ENCODE data around the gene RPS13. TPM values are rescaled to one million over a fixed set of nuclear protein-coding genes. Genes with fewer than 3 reads are reported as not detected.
"Not testable (repeated sequence)": the region's sequence is repeated elsewhere in the genome, so short reads cannot be mapped to it uniquely, and the experiment has no call there.

The RPS13 gene
- total and polyA plus RNA-seq, 2 donors (not counting 1 experiment from before 2014, with no cell fraction given) = 1,411 to 1,599 TPM

- H3K4me3 Mint-ChIP-seq = no peak overlapping the region
- ChIA-PET CTCF (no interaction called here), POLR2A (no interaction called here)
- Histone ChIP-seq H3K4me3 (ENCODE audit: control extremely low read depth in 1 of 5, extremely low read depth in 1 of 5, insufficient read depth in 1 of 5, low read depth in 2 of 5, low read length in 4 of 5) (no peak overlapping the region), H3K27me3 (replicated peaks in 1 of 4; ENCODE audit: control extremely low read depth in 1 of 4, control insufficient read depth in 3 of 4, insufficient read depth in 4 of 4, low read length in 3 of 4) (peaks cover 0 to 4% (median 0%) of the 10 kb centered on the region in 4 experiments), H3K36me3 (replicated peaks in 1 of 2; ENCODE audit: control extremely low read depth in 1 of 2, control insufficient read depth in 1 of 2, extremely low read depth in 1 of 2, insufficient read depth in 2 of 2, low read length in 1 of 2) (no peaks in the 10 kb centered on the region), H3K4me2 (replicated peaks; ENCODE audit: low read depth, low read length, poor library complexity, severe bottlenecking) (no peak overlapping the region), H3K9ac (ENCODE audit: low read length) (no peak overlapping the region), H2AFZ (ENCODE audit: insufficient read depth, low read depth, low read length, poor library complexity, severe bottlenecking) (no peak overlapping the region), H4K20me1 (ENCODE audit: control insufficient read depth, insufficient read depth, low read length, poor library complexity, severe bottlenecking) (no peaks in the 10 kb centered on the region), H3K9me3 (ENCODE audit: control extremely low read depth in 1 of 3, control insufficient read depth in 2 of 3, insufficient read depth in 1 of 3, low read length in 2 of 3) (peaks cover 0 to 7% (median 0%) of the 10 kb centered on the region in 3 donors), H3K79me2 (ENCODE audit: control insufficient read depth, insufficient read depth, low read length) (no peaks in the 10 kb centered on the region), H3K27ac (ENCODE audit: low read length in 2 of 2) (no peak overlapping the region), H3K4me1 (ENCODE audit: control insufficient read depth in 2 of 2, insufficient read depth in 2 of 2, low read length in 2 of 2) (no peaks in the 10 kb centered on the region)
- TF ChIP-seq CTCF (IDR thresholded peaks at IDR 0.05) (no peak), EZH2 (IDR thresholded peaks at IDR 0.05; ENCODE audit: borderline replicate concordance, insufficient read depth, low read depth, low read length, poor library complexity, severe bottlenecking) (no peak)
- WGBS (ENCODE audit: insufficient coverage) = 90% methylated on average over 6 of the region's 6 CpGs
- peaks cover 8% of the 10 kb centered on the region for H3K27me3 Mint-ChIP-seq
- DNase-seq (no peak), ATAC-seq (ENCODE audit: low read depth) (no peak)
- intact Hi-C loops (cut with micrococcal nuclease) = no loop called here
- H3K9me3 Mint-ChIP-seq (ENCODE audit: insufficient read depth) = no peaks in the 10 kb centered on the region
- H3K4me1 Mint-ChIP-seq = no peaks in the 10 kb centered on the region
- no peak overlapping the region for H3K27ac Mint-ChIP-seq
Observed at GRCh38 chr11:17036666-17037658, 40.5 kb downstream of the RPS13 start.

- DNase-seq; H3K4me3 Mint-ChIP-seq; H3K27ac ChIP-seq (ENCODE audit: low read length in 2 of 2); POLR2A ChIA-PET; H3K4me1 Mint-ChIP-seq; H3K9me3 ChIP-seq (ENCODE audit: control extremely low read depth in 1 of 3, control insufficient read depth in 2 of 3, insufficient read depth in 1 of 3, low read length in 2 of 3); H2AFZ ChIP-seq (ENCODE audit: insufficient read depth, low read depth, low read length, poor library complexity, severe bottlenecking); H3K9ac ChIP-seq (ENCODE audit: low read length); H3K4me3 ChIP-seq (ENCODE audit: control extremely low read depth in 1 of 5, extremely low read depth in 1 of 5, insufficient read depth in 1 of 5, low read depth in 2 of 5, low read length in 4 of 5); H3K27me3 Mint-ChIP-seq; H3K27me3 ChIP-seq (replicated peaks in 1 of 4; ENCODE audit: control extremely low read depth in 1 of 4, control insufficient read depth in 3 of 4, insufficient read depth in 4 of 4, low read length in 3 of 4); H3K4me2 ChIP-seq (replicated peaks; ENCODE audit: low read depth, low read length, poor library complexity, severe bottlenecking); H4K20me1 ChIP-seq (ENCODE audit: control insufficient read depth, insufficient read depth, low read length, poor library complexity, severe bottlenecking); CTCF ChIA-PET; H3K79me2 ChIP-seq (ENCODE audit: control insufficient read depth, insufficient read depth, low read length); H3K27ac Mint-ChIP-seq; H3K9me3 Mint-ChIP-seq (ENCODE audit: insufficient read depth); ATAC-seq (ENCODE audit: low read depth); H3K4me1 ChIP-seq (ENCODE audit: control insufficient read depth in 2 of 2, insufficient read depth in 2 of 2, low read length in 2 of 2); H3K36me3 ChIP-seq (replicated peaks in 1 of 2; ENCODE audit: control extremely low read depth in 1 of 2, control insufficient read depth in 1 of 2, extremely low read depth in 1 of 2, insufficient read depth in 2 of 2, low read length in 1 of 2); intact Hi-C loops (cut with micrococcal nuclease): not testable (repeated sequence)
- 95% methylated on average over 7 of the region's 10 CpGs for WGBS (ENCODE audit: insufficient coverage)
Observed at GRCh38 chr11:17034027-17034426, 43.4 kb downstream of the RPS13 start.

Measured in B cell (primary cell).